ENCODE results near the gene NR3C1.

NR3C1 gene

DNA sequence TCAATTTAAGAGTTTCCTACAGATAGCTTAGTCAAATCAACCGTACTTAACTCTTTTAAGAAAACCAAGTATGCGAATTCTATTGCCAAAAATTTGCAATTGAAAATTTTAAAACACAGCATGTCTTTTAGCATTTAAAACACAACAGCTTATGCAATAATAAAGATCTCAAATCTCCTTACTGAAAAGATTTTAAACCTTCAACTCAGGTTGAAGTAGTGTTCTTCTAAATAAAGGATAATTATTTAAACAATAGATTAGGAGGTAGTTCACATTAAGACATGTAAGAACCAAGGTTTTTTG lies 5.5 kb downstream of the NR3C1 start:
- DNase-seq, result no peak

GRCh38 chr5:143397302-143398052 lies 6.0 kb downstream of the NR3C1 start:
- no peak for DNase-seq

- no peak for DNase-seq
These were observed 7.0 kb downstream of the NR3C1 start for GRCh38 chr5:143396353-143396940.

DNA sequence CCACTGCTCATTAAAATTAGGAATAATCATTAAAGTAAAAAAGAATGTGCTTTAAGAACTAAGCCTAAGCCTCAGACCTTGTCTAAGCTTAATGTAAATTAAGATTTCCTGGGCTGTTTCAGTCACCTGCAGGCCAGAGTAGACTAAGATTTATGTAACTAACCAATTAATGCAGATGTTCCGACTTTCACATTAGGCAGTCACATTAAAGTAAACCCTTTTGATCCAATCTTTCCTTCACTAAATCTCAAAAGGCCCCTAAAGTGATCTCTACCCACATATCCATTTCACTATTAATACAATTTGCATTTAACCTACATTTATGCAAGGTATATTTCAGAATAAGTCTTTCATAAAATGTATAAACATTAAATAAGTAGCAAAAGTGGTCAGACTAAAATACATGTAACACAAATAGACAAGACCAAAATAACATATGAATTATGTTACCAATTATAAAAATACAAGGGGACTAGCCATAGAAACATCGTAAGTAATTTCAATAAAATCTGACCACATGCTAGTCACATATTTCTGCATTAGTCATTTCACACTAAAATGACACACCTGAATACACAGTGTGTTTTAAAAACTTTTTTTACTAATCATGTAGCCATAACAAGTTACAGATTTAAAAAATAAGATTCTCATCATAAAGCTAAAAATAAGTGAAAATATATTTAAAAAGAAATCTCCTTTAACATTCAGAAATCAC lies 7.7 kb downstream of the NR3C1 start:
- DNase-seq, result no peak

GRCh38 chr5:143393524-143393923 lies 10.0 kb downstream of the NR3C1 start:
- DNase-seq, result no peak

- no peak for DNase-seq
These were observed 12.5 kb downstream of the NR3C1 start for GRCh38 chr5:143390941-143391340.

GRCh38 chr5:143390258-143390657 lies 13.2 kb downstream of the NR3C1 start:
- DNase-seq, result no peak

- DNase-seq, result peak; percentile 38
These were observed 16.8 kb downstream of the NR3C1 start for GRCh38 chr5:143386725-143387124.

GRCh38 chr5:143384865-143385657 lies 18.4 kb downstream of the NR3C1 start:
- DNase-seq, result no peak

DNA sequence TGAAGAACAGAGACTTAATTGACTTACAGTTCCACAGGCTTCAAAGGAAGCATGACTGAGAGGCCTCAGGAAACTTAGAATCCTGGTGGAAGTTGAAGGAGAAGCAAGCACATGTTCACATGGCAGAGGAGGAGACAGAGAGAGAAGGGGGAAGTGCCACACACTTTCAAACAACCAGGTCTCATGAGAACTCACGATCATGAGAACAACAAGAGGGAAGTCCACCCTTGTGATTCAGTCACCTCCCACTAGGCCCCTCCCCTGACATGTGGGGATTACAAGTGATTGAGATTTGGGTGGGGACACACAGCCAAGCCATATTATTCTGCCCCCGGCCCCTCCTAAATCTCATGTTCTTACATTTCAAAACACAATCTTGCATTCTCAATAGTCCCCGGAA lies 19.5 kb downstream of the NR3C1 start:
- no peak for DNase-seq

GRCh38 chr5:143379606-143380005 lies 23.9 kb downstream of the NR3C1 start:
- no peak for DNase-seq

DNA sequence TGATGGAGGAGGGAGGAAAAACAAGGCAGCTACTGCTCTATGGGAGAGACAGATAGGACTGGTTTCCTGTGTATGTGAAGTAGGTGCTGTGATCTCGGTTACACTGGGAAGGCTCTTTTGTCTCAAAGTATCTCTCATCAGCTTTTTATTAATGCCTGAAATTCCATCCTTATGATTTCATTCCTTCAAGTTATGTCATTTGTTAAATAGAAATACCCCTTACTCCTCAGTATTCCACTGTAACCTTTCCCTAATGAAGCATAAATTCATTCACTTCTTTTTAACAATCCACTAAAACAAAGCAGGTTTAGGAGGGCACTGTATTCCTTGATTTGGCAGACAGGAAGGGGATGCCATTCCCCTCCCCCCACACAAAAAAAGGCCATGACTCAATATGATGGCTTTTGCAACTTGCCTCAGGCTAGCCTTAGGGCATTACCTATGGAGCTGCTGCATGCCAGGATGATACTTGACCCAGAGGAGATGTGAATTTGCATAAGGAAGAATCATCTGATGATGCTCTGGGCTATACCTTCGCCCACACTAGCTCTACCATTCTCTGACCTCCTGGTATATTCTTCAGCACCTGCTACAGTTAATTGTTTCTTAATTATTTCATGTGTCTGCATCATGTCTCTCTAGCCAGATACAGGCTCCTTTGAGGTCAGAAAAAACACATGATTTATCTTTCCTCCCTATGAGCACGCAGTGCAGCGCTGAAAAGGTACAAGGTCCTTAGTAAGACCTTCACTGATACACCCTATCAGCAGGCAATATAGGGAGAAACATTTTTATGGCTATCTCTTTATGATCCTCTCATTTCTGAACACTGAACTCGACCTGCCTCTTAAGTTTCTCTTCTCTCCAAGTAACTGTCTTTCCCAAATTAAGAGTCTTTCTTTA lies 26.3 kb downstream of the NR3C1 start:
- DNase-seq, result no peak

- DNase-seq, result no peak
These were observed 27.2 kb downstream of the NR3C1 start for GRCh38 chr5:143376195-143376779.

- DNase-seq, result no peak
These were observed 28.8 kb downstream of the NR3C1 start for GRCh38 chr5:143374496-143375217.

GRCh38 chr5:143373076-143373475 lies 30.4 kb downstream of the NR3C1 start:
- no peak for DNase-seq

GRCh38 chr5:143372187-143372829 lies 31.2 kb downstream of the NR3C1 start:
- no peak for DNase-seq

DNA sequence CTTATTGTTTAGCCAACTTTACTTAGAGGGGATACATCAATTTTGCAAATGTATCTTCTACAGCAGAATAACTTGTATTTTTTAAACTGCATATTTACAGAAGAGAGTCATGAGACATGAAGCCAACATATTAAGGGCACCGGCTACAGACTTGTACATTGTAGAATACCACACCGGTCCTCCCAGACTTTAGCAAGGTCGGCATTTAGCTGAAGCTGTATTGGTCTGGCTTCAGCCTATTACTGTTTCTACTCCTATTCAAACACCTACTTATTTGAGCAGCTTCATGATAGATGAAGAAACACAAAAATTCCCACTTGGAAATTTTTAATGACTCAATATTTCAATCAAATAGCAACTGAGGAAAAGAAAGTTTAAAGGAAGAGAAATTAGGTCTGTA lies 33.0 kb downstream of the NR3C1 start:
- DNase-seq, result no peak

GRCh38 chr5:143364061-143364460 lies 39.4 kb downstream of the NR3C1 start:
- no peak for DNase-seq

DNA sequence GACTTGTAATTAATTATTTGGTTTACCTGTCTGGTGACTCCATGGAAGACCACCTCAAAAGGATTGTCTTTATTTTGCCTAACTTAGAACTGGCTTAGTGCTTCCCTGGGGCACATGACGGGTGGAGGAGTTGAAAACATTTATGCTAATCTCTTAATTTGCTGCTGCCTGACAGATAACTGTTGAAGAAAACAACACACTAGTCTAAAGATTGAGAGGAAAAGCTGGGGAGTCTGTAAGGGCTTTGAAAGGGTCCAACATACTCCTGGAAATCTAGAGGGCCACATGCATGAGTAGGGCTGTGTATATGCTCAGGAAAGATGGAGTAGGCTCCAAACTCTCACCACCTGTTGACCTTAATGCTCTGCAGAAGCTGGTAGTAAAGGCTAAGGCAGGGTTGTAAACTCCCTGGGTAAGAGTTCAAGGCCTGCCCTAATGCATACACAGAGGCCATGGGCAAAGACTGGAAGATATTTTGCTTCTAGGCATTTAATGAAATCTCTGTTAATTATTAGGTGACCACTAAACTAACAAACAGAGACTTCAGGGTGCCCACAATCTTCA lies 40.7 kb downstream of the NR3C1 start:
- no peak for DNase-seq

DNA sequence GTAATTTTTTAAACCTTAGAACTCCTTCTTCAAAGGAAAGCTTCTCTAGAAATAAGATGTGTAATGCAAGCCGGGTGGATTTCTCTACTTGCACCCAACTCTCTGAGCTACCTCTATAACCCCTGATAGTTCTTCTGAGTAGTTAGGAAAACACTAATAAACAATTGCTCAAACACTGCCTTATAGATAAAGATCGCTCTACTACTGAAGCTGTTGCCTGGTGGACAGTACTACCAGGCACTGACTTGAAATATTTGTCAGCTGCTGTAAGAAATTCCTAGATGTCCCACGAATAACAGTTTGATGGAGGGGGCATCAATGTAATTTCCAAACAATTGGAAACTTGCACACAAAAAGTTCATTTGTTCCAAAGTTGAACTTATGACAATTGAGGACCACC lies 42.0 kb downstream of the NR3C1 start:
- no peak for DNase-seq

GRCh38 chr5:143360755-143361154 lies 42.7 kb downstream of the NR3C1 start:
- DNase-seq, result no peak

Data from activated CD4-positive, alpha-beta T cell treated with anti-CD3 and anti-CD28 coated beads, Interleukin-2, Interleukin-6, amounts not matched to agents 100 ng/mL and 50 ng/mL, durations not matched to agents 16 hours and 8 hours (primary cell).